ENCODE measurements around the gene PTPRM. TPM values are rescaled to one million over a fixed set of nuclear protein-coding genes. Genes with fewer than 3 reads are reported as not detected.

Gene PTPRM
- total RNA-seq, 1 experiment from 2014 or later, result 6.2 TPM

GRCh38 chr18:7872569-7872968, 305.5 kb downstream of the PTPRM start:
- Histone ChIP-seq H4K91ac (ENCODE audit: insufficient read length, low read depth, low read length) (no peak overlapping the region), H3K18ac (ENCODE audit: insufficient read length, low read depth, low read length) (no peak overlapping the region), H4K8ac (replicated peaks; ENCODE audit: insufficient read length, low read depth, low read length) (no peak overlapping the region), H3K56ac (ENCODE audit: insufficient read length, low read depth, low read length) (no peak overlapping the region), H2BK120ac (ENCODE audit: low read depth, low read length, poor library complexity, severe bottlenecking) (no peak overlapping the region), H2BK20ac (ENCODE audit: low read depth, low read length, poor library complexity, severe bottlenecking) (no peak overlapping the region), H3T11ph (ENCODE audit: low read length) (no peak overlapping the region), H3K23me2 (ENCODE audit: insufficient read length, low read depth, low read length, poor library complexity, severe bottlenecking) (no peaks in the 10 kb centered on the region), H3K4me1 (ENCODE audit: insufficient read depth, low read length) (no peaks in the 10 kb centered on the region), H3K27me3 (ENCODE audit: insufficient read depth, low read length) (no peaks in the 10 kb centered on the region), H3K23ac (ENCODE audit: insufficient read length, low read depth, low read length) (no peak overlapping the region), H2BK5ac (ENCODE audit: insufficient read length, low read length) (no peak overlapping the region), H4K20me1 (ENCODE audit: control insufficient read depth, insufficient read depth, insufficient read length) (no peaks in the 10 kb centered on the region), H3K9me3 (ENCODE audit: control insufficient read depth, low read depth, low read length) (no peaks in the 10 kb centered on the region), H3K9ac (ENCODE audit: extremely low read depth, insufficient read length, low read length) (no peak overlapping the region), H3K79me2 (ENCODE audit: insufficient read depth, low read length) (no peaks in the 10 kb centered on the region), H2AK5ac (ENCODE audit: insufficient read length, low read length) (no peak overlapping the region), H3K79me1 (ENCODE audit: insufficient read depth, low read depth, low read length, poor library complexity, severe bottlenecking) (no peaks in the 10 kb centered on the region), H3K4me2 (ENCODE audit: insufficient read depth, insufficient read length, low read length) (no peak overlapping the region), H3K14ac (ENCODE audit: insufficient read depth, low read length) (no peak overlapping the region), H2BK15ac (ENCODE audit: low read depth, low read length) (no peak overlapping the region), H2AFZ (ENCODE audit: low read length) (no peak overlapping the region), H3K27ac (ENCODE audit: insufficient read length, low read depth, low read length) (no peak overlapping the region), H2BK12ac (ENCODE audit: insufficient read length, low read depth, low read length) (no peak overlapping the region), H4K5ac (ENCODE audit: insufficient read length, low read depth, low read length) (no peak overlapping the region), H3K4ac (ENCODE audit: low read depth, low read length) (no peak overlapping the region)
- Mint-ChIP-seq H3K27me3 (ENCODE audit: low read depth) (no peaks in the 10 kb centered on the region), H3K9me3 (peaks cover 0 to 4% of the 10 kb centered on the region in 2 experiments; a peak in 2 of 5 replicates), H3K27ac (no peak overlapping the region), H3K4me1 (no peaks in the 10 kb centered on the region), H3K4me3 (no peak overlapping the region), H3K36me3 (ENCODE audit: insufficient read depth in 1 of 3, low read depth in 3 of 3) (no peaks in the 10 kb centered on the region; a peak in 2 of 7 replicates)
- WGBS (ENCODE audit: extremely low coverage, insufficient read length, low lambda C conversion rate), result no CpG with 5 or more reads among the region's 3 CpGs
- no peak for DNase-seq
- no peak; the same call in 2 of the 3 replicates for TF ChIP-seq CTCF (conservative IDR thresholded peaks at IDR 0.05)
